HepG2 (cell line): Measurements from ENCODE around the gene PLAA. TPM values are rescaled to one million over a fixed set of nuclear protein-coding genes. Genes with fewer than 3 reads are reported as not detected.

Experiments used
- FOXJ3 ChIP-seq: sonication (generic); formaldehyde crosslinking; IDR thresholded peaks from 2 replicates; pipeline ENCODE4 v1.4.0; 2020; ENCODE audit warnings: missing genetic modification reagents, mild to moderate bottlenecking, borderline replicate concordance
- GFI1 ChIP-seq: sonication (generic); formaldehyde crosslinking; IDR thresholded peaks from 2 replicates; pipeline ENCODE4 v1.5.0; 2020; ENCODE audit warnings: missing genetic modification reagents, mild to moderate bottlenecking, borderline replicate concordance
- HIVEP1 ChIP-seq: sonication (generic); formaldehyde crosslinking; IDR thresholded peaks from 2 replicates; pipeline ENCODE4 v1.4.0; 2020; ENCODE audit warnings: mild to moderate bottlenecking, missing genetic modification reagents
- MBD4 ChIP-seq: IDR thresholded peaks from 2 replicates; pipeline ENCODE4 v1.6.1; 2012; ENCODE audit warnings: low read length, inconsistent platforms, borderline replicate concordance
- NFKBIZ ChIP-seq: IDR thresholded peaks from 2 replicates; pipeline ENCODE4 v1.6.1; 2018; ENCODE audit warnings: missing genetic modification reagents, missing compliant biosample characterization
- PAXIP1 ChIP-seq: sonication (generic); formaldehyde crosslinking; conservative IDR thresholded peaks from 2 replicates; pipeline ENCODE4 v1.4.0; 2020; ENCODE audit warnings: mild to moderate bottlenecking, missing genetic modification reagents, moderate library complexity
- SKI ChIP-seq: fragments of 450-650 bp; IDR thresholded peaks from one replicate; pipeline ENCODE4 v1.6.1; 2018; ENCODE audit warnings: mild to moderate bottlenecking; ENCODE audit not compliant: partially characterized antibody
- ZBTB10 ChIP-seq: sonication (generic); formaldehyde crosslinking; IDR thresholded peaks from 2 replicates; pipeline ENCODE4 v1.4.0; 2020; ENCODE audit warnings: missing genetic modification reagents, borderline replicate concordance
- ZFP41 ChIP-seq: sonication (generic); formaldehyde crosslinking; IDR thresholded peaks from 2 replicates; pipeline ENCODE4 v1.4.0; 2020; ENCODE audit warnings: mild to moderate bottlenecking, missing genetic modification reagents, borderline replicate concordance
- ZNF234 ChIP-seq: sonication (generic); formaldehyde crosslinking; conservative IDR thresholded peaks from 2 replicates; pipeline ENCODE4 v1.5.1; 2020; ENCODE audit warnings: mild to moderate bottlenecking, missing genetic modification reagents
- ZNF263 ChIP-seq: sonication (generic); formaldehyde crosslinking; IDR thresholded peaks from 2 replicates; pipeline ENCODE4 v1.4.0; 2020; ENCODE audit warnings: missing genetic modification reagents
- ZNF331 ChIP-seq: sonication (generic); formaldehyde crosslinking; IDR thresholded peaks from 2 replicates; pipeline ENCODE4 v1.4.0; 2020; ENCODE audit warnings: missing genetic modification reagents
- ZNF547 ChIP-seq: sonication (generic); formaldehyde crosslinking; IDR thresholded peaks from 2 replicates; pipeline ENCODE4 v1.5.1; 2020; ENCODE audit warnings: mild to moderate bottlenecking, missing genetic modification reagents
- ZNF646 ChIP-seq: sonication (generic); formaldehyde crosslinking; IDR thresholded peaks from 2 replicates; pipeline ENCODE4 v1.9.0; 2021; ENCODE audit warnings: mild to moderate bottlenecking, missing genetic modification reagents
- ZNF724P ChIP-seq: sonication (generic); formaldehyde crosslinking; IDR thresholded peaks from 2 replicates; pipeline ENCODE4 v1.8.0; 2022; ENCODE audit warnings: missing genetic modification reagents, borderline replicate concordance
- ZZZ3 ChIP-seq: sonication (generic); formaldehyde crosslinking; IDR thresholded peaks from 2 replicates; pipeline ENCODE4 v1.4.0; 2020; ENCODE audit warnings: missing genetic modification reagents, mild to moderate bottlenecking, borderline replicate concordance
- polyA plus RNA-seq, 8 experiments: library from polyadenylated mRNA; depleted of rRNA in 3 of 8; stranded (reverse) in 7 of 8; unstranded in 1 of 8; fragments of >200 nt; fragmentation: Illumina TruSeq in 4 of 8; extraction: Trizol in 4 of 8; gene quantifications; 2 replicates each; pipeline versions ENCODE4 v1.2.1 to v1.2.3, GENCODE V29; 2011 to 2016; ENCODE audit warnings: low read depth in 4 of 8, missing spikeins in 1 of 8, mixed read lengths in 1 of 8; ENCODE audit not compliant: insufficient read depth in 1 of 8
- total RNA-seq, 5 experiments: library from RNA; depleted of rRNA; stranded (reverse); fragments of >200 nt; fragmentation: Illumina TruSeq; extraction: Trizol; gene quantifications; 2 replicates each; pipeline ENCODE4 v1.2.3, GENCODE V29; 2016; ENCODE audit warnings: low read depth in 1 of 5

Gene PLAA
- total and polyA plus RNA-seq, 2 of the 13 experiments (the other 11 are each of a cell fraction or from before 2014, with no cell fraction given): 5.8 to 22.9 TPM

GRCh38 chr9:26892251-26893029 lies 54.6 kb downstream of the PLAA start, which contains the start of gene CAAP1 (continued):
- TF ChIP-seq PAXIP1 (CRISPR knock-in tag) (peak; percentile 49), ZFP41 (CRISPR knock-in tag) (no peak), MBD4 (no peak), ZBTB10 (no peak), NFKBIZ (CRISPR knock-in tag) (peak; percentile 69; the same call in 1 of the 2 replicates), ZNF234 (CRISPR knock-in tag) (peak; percentile 86; the same call in 1 of the 2 replicates), ZNF646 (CRISPR knock-in tag) (no peak), ZNF331 (CRISPR knock-in tag) (peak; percentile 61), GFI1 (peak; percentile 56; the same call in 1 of the 2 replicates), ZNF724P (CRISPR knock-in tag) (peak; percentile 75; the same call in 1 of the 2 replicates), SKI (peak; percentile 44), HIVEP1 (CRISPR knock-in tag) (peak; percentile 91), FOXJ3 (CRISPR knock-in tag) (peak; percentile 62; the same call in 1 of the 2 replicates), ZZZ3 (CRISPR knock-in tag) (peak; percentile 86; the same call in 1 of the 2 replicates), ZNF263 (peak; percentile 76; the same call in 1 of the 2 replicates), ZNF547 (CRISPR knock-in tag) (peak; percentile 58; the same call in 1 of the 2 replicates)
